Activated effector memory CD4-positive, alpha-beta T cell treated with Interleukin-2 at 50 U/mL for 16 hours (primary cell): ENCODE measurements around the gene PAMR1.
"Not testable (repeated sequence)": the region's sequence is repeated elsewhere in the genome, so short reads cannot be mapped to it uniquely, and the experiment has no call there.

ENCODE experiments used
- DNase-seq: peaks from one replicate; pipeline ENCODE4 v3.0.0-alpha.2; 2020

PAMR1 gene

GRCh38 chr11:35543481-35543880 is 18.1 kb upstream of the PAMR1 start:
- DNase-seq: no peak

GRCh38 chr11:35541621-35542375 is 16.4 kb upstream of the PAMR1 start:
- DNase-seq: no peak

DNA sequence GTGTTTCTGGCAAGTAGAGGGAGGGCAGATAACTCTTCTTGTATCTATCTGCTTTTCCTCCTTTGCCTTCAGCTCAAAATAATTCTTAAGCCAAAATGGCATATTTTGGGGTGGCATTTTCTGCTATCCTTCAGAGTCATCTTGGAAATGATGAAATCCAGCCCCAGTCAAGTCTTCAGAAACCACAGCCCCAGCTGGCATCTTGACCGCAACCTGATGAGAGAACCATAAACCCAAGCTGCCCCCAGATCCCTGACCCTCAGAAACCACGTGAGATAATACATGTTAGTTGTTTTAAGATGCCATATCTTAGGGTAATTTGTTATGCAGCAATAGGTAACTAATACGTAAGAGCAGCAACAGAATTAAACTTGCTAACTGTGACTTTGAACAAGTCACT is 15.1 kb upstream of the PAMR1 start:
- DNase-seq: no peak

- no peak for DNase-seq
Observed at GRCh38 chr11:35539781-35540281, 14.4 kb upstream of the PAMR1 start.

DNA sequence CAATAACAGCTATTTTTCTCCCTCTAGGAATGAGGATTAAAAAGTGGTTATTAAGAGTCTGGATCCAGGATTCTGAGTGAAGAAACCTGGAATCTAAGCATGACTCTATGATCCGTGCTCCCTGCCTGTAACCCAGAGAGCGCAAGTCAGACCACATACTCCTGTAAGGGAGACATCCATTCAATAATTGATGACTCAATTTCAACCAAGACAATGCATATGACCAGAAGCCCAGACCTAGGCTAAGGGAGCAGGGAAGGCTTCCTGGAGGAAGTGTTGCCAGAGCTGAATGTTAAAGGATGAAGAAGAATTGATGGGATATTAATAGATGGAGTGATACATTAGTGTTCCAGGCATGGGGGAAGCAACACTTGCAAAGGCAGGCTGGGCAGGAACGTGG is 13.8 kb upstream of the PAMR1 start:
- DNase-seq: no peak

DNA sequence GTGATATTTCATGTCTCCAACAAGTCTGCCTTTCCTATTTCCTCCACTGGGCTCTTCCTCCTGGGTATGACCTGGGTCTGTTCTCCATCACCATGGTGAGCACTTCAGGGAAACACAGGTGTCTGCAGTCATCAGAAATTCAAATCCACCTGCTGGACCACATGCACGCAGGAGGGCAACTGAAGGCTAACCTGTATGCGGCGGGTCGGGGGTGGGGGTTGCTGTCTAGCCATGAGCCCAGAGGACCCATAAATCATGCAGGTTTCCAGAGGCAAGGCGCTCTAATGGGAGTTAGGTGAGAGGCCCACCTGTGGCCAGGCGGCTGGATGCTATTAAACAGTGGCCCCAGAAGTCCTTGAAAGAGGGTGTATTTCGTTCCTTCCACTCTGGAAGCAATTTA is 11.1 kb upstream of the PAMR1 start:
- DNase-seq: no peak

DNA sequence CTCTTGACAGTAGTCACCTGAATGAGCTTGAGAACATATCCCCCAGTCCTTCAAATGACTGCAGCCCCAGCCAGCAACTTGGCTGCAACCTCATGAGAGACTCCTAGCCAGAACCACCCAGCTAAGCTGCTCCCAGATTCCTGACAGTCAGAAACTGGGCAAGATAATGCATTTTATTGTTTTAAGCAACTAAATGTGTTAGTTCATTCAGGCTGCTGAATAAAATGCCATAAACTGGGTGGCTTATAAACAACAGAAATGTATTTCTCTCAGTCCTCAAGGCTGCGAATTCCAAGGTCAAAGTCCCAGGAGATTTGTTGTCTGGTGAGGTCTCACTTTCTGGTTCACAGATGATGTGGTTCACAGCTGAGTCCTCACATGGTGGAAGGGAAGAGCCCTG is 5.8 kb upstream of the PAMR1 start:
- DNase-seq: no peak

DNA sequence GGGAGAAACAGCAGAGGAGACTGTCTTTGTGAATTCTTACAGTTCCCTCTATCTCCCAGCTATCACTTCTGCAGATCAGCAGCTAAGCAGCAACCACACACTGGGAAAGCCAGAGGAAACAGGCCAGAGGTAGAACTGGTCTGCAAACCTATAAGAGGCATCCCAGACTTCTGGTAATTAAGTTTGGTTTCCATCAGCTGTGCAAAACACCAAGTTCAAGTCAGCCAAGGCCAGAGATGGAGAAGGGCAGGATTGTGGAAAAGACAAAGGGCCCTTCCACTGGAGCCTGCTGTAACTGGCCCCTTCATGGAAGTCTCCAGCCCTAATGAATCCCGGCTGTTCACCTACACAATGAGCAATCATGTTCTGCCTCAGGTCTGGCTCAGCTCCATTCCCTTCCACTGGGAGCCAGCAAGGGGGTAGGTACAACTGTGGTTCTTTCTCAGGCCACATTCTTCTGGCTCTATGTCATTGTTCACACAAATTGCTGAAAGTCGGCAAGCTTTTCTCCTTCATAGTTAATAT is 4.6 kb upstream of the PAMR1 start:
- DNase-seq: no peak

- no peak for DNase-seq
Observed at GRCh38 chr11:35526370-35526792, 965 bp upstream of the PAMR1 start.

- no peak for DNase-seq
Observed at GRCh38 chr11:35524780-35525179, 636 bp downstream of the PAMR1 start.

GRCh38 chr11:35523861-35524260 is 1.6 kb downstream of the PAMR1 start:
- no peak for DNase-seq

DNA sequence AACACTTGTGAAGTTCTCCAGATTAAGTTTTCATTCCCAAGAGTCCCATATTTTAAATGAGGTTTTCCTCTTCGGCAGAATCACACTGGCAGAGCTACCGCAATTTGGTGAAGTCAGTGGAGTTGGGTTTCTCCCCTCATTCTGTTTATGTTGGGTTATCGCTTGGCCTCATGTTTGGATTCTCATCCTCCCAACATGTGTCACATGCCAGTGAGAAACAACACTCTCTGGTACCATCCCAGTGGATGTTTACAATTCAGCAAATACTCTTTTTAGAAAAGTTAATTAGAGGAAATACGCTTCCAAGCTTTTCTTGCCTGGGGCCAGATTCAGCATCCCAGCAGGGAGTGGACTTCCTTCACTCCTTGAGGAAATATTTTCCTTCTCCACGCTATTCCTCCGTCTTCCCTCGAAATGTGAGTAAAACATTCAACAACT is 2.1 kb downstream of the PAMR1 start:
- DNase-seq: no peak

DNA sequence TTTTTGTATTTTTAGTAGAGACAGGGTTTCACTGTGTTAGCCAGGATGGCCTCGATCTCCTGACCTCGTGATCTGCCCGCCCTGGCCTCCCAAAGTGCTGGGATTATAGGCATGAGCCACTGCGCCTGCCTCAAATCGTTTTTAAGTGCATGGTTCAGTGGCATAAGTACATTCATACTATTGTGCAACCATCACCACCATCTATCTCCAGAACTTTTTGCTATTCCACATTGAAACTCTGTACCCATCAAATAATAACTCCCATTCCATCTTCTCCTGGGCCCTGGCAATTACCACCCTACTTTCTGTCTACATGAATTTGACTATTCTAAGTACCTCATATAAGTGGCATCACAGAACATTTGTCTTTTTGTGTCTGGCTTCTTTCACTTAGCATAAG is 3.3 kb downstream of the PAMR1 start:
- DNase-seq: not testable (repeated sequence)

GRCh38 chr11:35520376-35520775 is 5.0 kb downstream of the PAMR1 start:
- no peak for DNase-seq

DNA sequence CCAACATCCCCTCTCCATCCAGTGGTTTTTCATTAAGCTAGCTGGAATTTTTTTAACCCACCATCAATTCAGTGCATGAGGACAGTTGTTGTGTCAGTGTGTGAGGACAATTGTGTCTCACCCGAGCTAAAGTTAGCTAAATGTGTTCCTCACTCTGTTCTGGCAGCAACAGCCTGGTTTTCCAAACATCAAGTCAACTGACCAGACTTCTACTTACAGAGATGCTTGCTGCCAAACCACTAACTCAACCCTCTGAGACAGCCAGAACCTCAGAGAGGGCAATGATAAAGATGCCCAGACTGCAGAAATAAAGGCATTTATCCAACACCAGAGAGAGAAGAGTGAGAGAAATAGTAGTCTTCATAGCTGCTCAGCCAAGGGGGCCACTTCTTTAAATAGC is 6.7 kb downstream of the PAMR1 start:
- DNase-seq: no peak

GRCh38 chr11:35517481-35517880 is 7.9 kb downstream of the PAMR1 start:
- DNase-seq: no peak

GRCh38 chr11:35516403-35516802 is 9.0 kb downstream of the PAMR1 start:
- no peak for DNase-seq

DNA sequence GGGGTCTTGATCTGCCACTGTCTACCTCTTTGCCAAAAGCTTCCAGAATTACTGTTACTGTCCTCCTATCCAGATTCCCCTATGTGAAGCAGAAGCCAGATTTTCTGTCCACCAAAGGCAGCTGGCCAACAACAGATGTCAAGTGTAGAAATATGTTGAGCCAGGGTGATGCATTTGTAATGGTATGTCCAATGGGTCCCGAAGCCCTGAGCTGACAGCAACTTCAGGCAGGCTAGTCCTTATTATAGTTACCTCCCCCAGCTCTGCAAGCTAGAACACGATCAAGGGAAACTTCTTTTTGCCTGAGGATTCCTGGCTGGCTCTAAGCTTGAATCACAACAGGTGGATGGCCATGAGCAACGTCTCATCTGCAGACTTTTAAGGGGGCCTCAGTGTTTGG is 10.2 kb downstream of the PAMR1 start:
- no peak for DNase-seq

DNA sequence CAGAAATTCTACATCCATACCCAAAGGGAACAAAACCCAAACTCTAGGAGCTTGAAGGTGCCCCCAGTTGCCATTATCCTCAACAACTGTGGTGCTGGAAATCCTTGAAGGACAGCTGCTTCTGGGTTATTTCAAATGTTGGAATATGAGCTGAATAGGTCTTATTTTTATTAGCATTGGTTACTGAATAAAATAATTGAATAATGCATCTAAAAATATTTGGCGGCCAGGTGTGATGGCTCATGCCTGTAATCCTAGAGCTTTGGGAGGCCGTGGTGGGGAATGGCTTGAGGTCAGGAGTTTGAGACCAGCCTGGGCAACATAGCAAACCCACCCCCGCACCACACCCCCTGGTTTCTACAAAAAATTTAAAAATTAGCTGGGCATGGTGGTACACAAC is 10.9 kb downstream of the PAMR1 start:
- no peak for DNase-seq

DNA sequence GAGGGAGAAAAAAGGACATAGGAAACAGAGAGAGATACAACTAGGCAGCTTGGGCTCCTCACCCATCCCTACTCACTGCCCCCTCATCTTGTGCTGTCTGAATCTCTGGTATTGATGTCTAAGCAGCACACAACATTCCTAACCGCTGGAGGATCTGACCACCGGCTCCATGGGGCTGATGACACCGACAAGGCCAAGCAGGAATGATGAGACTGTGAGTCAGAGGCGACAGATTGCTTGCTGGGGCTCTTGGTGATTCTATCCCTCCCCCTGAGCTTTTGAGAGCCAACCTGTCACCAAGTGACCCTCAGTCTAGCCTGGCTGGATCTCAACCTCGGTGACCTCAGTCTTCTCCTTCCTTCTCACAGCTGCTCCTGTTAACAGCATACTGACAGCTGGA is 13.8 kb downstream of the PAMR1 start:
- DNase-seq: no peak

- DNase-seq: no peak
Observed at GRCh38 chr11:35507688-35508087, 17.7 kb downstream of the PAMR1 start.

DNA sequence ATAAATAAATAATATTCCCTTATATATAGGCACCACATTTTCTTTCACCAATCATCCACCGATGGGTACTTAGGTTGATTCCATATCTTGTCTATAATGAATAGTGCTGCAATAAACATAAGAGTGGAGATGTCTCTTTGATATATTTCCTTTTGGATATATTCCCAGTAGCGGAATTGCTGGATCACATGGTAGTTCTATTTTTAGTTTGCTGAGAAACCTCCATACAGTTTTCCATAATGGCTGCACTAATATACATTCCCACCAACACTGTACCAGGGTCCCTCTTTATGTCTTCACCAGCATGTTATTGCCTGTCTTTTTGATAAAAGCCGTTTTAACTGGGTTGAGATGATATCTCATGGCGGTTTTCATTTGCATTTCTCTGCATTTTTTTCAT is 23.6 kb downstream of the PAMR1 start:
- no peak for DNase-seq

GRCh38 chr11:35500744-35501143 is 24.7 kb downstream of the PAMR1 start:
- no peak for DNase-seq

DNA sequence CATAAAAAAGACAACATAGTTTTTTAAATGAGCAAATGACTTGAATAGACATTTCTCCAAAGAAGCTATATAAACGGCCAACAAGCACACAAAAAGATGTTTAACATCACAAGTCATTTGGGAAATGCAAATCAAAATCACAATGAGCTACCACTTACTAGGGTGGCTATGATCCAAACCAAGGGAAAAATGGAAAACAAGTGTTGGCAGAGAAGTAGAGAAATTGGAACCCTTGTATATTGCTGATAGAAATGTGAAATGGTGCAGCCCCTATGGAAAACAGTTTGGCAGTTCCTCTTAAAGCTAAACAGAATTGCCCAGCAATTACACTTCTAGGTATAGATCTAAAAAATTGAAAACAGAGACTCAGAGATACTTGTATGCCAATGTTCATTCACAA is 29.0 kb downstream of the PAMR1 start:
- no peak for DNase-seq

DNA sequence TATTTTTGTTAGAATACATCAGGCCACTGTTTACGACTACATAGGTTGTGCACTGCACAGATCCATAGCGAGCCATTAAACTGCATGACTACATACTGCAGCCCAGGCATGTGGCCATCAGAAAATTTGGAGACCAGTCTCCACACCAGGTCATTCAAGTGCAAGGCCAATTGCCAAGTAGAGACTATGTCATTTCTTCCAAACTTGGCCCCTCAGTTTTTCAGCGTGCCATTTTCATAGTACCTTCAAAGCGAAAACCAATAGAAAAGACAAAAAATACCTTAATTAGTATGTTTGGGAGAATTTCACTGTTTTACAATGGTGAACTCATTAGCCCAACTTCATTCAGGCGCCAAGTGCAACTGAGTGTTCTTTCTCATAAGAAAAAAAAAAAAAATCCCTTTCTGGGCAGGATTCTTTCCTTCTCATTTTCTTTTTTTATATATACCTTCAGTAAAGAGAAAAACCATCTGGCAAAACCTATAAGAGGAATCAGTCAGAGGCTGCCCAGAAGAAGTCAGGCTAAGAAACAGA is 30.4 kb downstream of the PAMR1 start:
- DNase-seq: no peak
